Heart left ventricle (tissue), 13 donors: Measurements from ENCODE around the gene PIK3C2G.
"Not testable (repeated sequence)": the region's sequence is repeated elsewhere in the genome, so short reads cannot be mapped to it uniquely, and the experiment has no call there.

ENCODE experiments used
- POLR2A ChIP-seq, 2 donors: fragments of 450-650 bp; IDR thresholded peaks; one replicate each; pipeline ENCODE4 v1.6.1; 2017; ENCODE audit warnings: antibody characterized with exemption in 2 of 2, mild to moderate bottlenecking in 2 of 2, moderate library complexity in 2 of 2
- TF ChIP-seq, protein P1 (sequence below), 12 donors: fragments of 200-600 bp; sonication (generic) in 4 of 12; IDR thresholded peaks; one replicate each; pipeline versions ENCODE4 v1.5.0 to v1.8.0; 2018 to 2022; ENCODE audit warnings: antibody characterized with exemption in 12 of 12, mild to moderate bottlenecking in 5 of 12
- donor health status: ischemic (EF 13 %, LVEDD 7.1; RV severe dilation, severe dysfunction).
- donor health status: DM: no; HTN: yes; CAD: no.
- donor health status: DM: no; HTN: no; CAD: no.
- donor health status: ischemic (EF 25% LVEDD 6.9; RV normal size, moderate dysfunction).
- donor health status: ischemic (EF 25% LVEDD 5.7; RV mildly dilated, moderate dysfunction).
- donor health status: ischemic (EF 35%, LVEDD 5.7; RV mildly dilated, moderate dysfunction).
- donor health status: nonischemic (EF 11% LVEDD 7.7; RV severe dilation, severe dysfunction).
- donor health status: DM: yes; HTN: yes; CAD: no.
- donor health status: PGD.
- donor health status: ischemic (EF 29% LVEDD 5.4; RV normal size, mild dysfunction).
- donor health status: nonischemic (EF 23%, LVEDD 6.1; RV moderate dilation, normal function).

GRCh38 chr12:18255004-18255403, 6.3 kb upstream of the PIK3C2G start:
- TF ChIP-seq, protein P1, sequence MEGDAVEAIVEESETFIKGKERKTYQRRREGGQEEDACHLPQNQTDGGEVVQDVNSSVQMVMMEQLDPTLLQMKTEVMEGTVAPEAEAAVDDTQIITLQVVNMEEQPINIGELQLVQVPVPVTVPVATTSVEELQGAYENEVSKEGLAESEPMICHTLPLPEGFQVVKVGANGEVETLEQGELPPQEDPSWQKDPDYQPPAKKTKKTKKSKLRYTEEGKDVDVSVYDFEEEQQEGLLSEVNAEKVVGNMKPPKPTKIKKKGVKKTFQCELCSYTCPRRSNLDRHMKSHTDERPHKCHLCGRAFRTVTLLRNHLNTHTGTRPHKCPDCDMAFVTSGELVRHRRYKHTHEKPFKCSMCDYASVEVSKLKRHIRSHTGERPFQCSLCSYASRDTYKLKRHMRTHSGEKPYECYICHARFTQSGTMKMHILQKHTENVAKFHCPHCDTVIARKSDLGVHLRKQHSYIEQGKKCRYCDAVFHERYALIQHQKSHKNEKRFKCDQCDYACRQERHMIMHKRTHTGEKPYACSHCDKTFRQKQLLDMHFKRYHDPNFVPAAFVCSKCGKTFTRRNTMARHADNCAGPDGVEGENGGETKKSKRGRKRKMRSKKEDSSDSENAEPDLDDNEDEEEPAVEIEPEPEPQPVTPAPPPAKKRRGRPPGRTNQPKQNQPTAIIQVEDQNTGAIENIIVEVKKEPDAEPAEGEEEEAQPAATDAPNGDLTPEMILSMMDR (IDR thresholded peaks at IDR 0.05) = not testable (repeated sequence)
- not testable (repeated sequence) for TF ChIP-seq POLR2A (IDR thresholded peaks at IDR 0.05)
